HepG2 (cell line): Measurements from ENCODE around the gene SLC20A1. TPM values are rescaled to one million over a fixed set of nuclear protein-coding genes. Genes with fewer than 3 reads are reported as not detected.
A peak's percentile ranks its signal among the peaks of the same experiment; 100 is the strongest.
"Not testable (repeated sequence)": the region's sequence is repeated elsewhere in the genome, so short reads cannot be mapped to it uniquely, and the experiment has no call there.

Experiments used
- ATAC-seq: fragments of 200-7000 bp; cut with Tn5 transposase; 3 replicates; pipeline ENCODE4 v1.9.1; 2020; ENCODE audit warnings: mild to moderate bottlenecking, moderate library complexity
- BruUV-seq: library from RNA; stranded (reverse); fragments of 400-500 nt; replicated peaks from 2 replicates; lab custom pipeline; 2021; lab: Mats Ljungman, UMichigan
- CTCF ChIA-PET: fragments of 300-600 bp; formaldehyde crosslinking; extraction: SDS; loops from one replicate; lab custom pipeline; 2021; ENCODE audit warnings: low total read pairs, inconsistent platforms, low intra/inter-chr PET ratio; lab: Yijun Ruan, JAX
- POLR2A ChIA-PET: fragments of 350-600 bp; sonication (Branson Sonifier 250); formaldehyde crosslinking; loops from one replicate; lab custom pipeline; 2020; ENCODE audit warnings: antibody characterized with exemption, inconsistent platforms; lab: Yijun Ruan, JAX
- DNase-seq: peaks from one replicate; pipeline ENCODE4 v3.0.0-alpha.2; 2015; ENCODE audit warnings: low spot score
- FAIRE-seq: peaks from 3 replicates; lab custom pipeline; 2011; peaks lifted over from hg19 to GRCh38; lab: Jason Lieb, UNC
- H2AFZ ChIP-seq: one replicate; pipeline ENCODE4 v1.6.1; 2011; ENCODE audit warnings: low read length, inconsistent platforms
- H3K27ac ChIP-seq: fragments of 300-600 bp; 3 replicates; pipeline ENCODE4 v1.8.0; 2011; ENCODE audit warnings: mixed run types, mild to moderate bottlenecking, mixed read lengths, low read length, inconsistent platforms; ENCODE audit not compliant: insufficient read depth; ENCODE audit errors: extremely low read length
- H3K27me3 ChIP-seq, 2 experiments: fragments of 200-600 bp in 1 of 2; 2 replicates in 1 of 2; 3 replicates in 1 of 2; pipeline versions ENCODE4 v1.6.0 to v1.8.0; 2011; ENCODE audit warnings: low read length in 2 of 2, mild to moderate bottlenecking in 2 of 2, moderate library complexity in 2 of 2, inconsistent platforms in 1 of 2; ENCODE audit not compliant: insufficient read depth in 2 of 2, control insufficient read depth in 1 of 2
- H3K36me3 ChIP-seq, 2 experiments: fragments of 200-600 bp in 1 of 2; replicated peaks in 1 of 2; 2 replicates in 1 of 2; 3 replicates in 1 of 2; pipeline versions ENCODE4 v1.5.1 to v1.8.0; 2011; ENCODE audit warnings: low read length in 2 of 2, inconsistent platforms in 1 of 2; ENCODE audit not compliant: insufficient read depth in 2 of 2, control insufficient read depth in 1 of 2
- H3K4me1 ChIP-seq: 2 replicates; pipeline ENCODE4 v1.5.1; 2012; ENCODE audit warnings: low read length, inconsistent platforms; ENCODE audit not compliant: insufficient read depth
- H3K4me2 ChIP-seq: 2 replicates; pipeline ENCODE4 v1.6.0; 2011; ENCODE audit warnings: low read depth, low read length, inconsistent platforms
- H3K4me3 ChIP-seq, 3 experiments: fragments of 200-600 bp in 1 of 3; sonication (generic), shearing (Covaris generic) in 1 of 3; replicated peaks in 1 of 3; 2 replicates each; pipeline ENCODE4 v1.5.1; 2011 to 2016; ENCODE audit warnings: low read length in 3 of 3, inconsistent platforms in 2 of 3, low read depth in 2 of 3, mild to moderate bottlenecking in 2 of 3, control low read depth in 1 of 3, mixed read lengths in 1 of 3; ENCODE audit not compliant: insufficient read depth in 1 of 3
- H3K79me2 ChIP-seq: one replicate; pipeline ENCODE4 v1.6.1; 2011; ENCODE audit warnings: low read length, inconsistent platforms; ENCODE audit not compliant: insufficient read depth
- H3K9ac ChIP-seq: 2 replicates; pipeline ENCODE4 v1.6.0; 2011; ENCODE audit warnings: mild to moderate bottlenecking, low read depth, low read length, inconsistent platforms; ENCODE audit not compliant: insufficient read depth
- H3K9me3 ChIP-seq: 2 replicates; pipeline ENCODE4 v1.5.1; 2012; ENCODE audit warnings: mild to moderate bottlenecking, low read length
- H4K20me1 ChIP-seq: 2 replicates; pipeline ENCODE4 v1.6.0; 2011; ENCODE audit warnings: inconsistent platforms, mild to moderate bottlenecking, low read length, moderate library complexity; ENCODE audit not compliant: insufficient read depth
- BCL6 ChIP-seq: IDR thresholded peaks from 2 replicates; pipeline ENCODE4 v1.6.1; 2016; ENCODE audit warnings: missing genetic modification reagents, missing compliant biosample characterization
- GATA4 ChIP-seq: sonication (generic); IDR thresholded peaks from 2 replicates; pipeline ENCODE4 v1.6.1; 2016; ENCODE audit warnings: antibody characterized with exemption, low read depth, borderline replicate concordance
- JDP2 ChIP-seq: sonication (generic); formaldehyde crosslinking; IDR thresholded peaks from 2 replicates; pipeline ENCODE4 v1.8.1; 2022; ENCODE audit warnings: missing genetic modification reagents, borderline replicate concordance
- NFE2 ChIP-seq: sonication (generic); formaldehyde crosslinking; IDR thresholded peaks from 2 replicates; pipeline ENCODE4 v1.4.0; 2020; ENCODE audit warnings: missing genetic modification reagents
- POLR2AphosphoS2 ChIP-seq: IDR thresholded peaks from 2 replicates; pipeline ENCODE4 v1.6.1; 2011; ENCODE audit warnings: low read depth, low read length, improper control_type of control experiment
- ZMYM3 ChIP-seq: sonication (generic); formaldehyde crosslinking; IDR thresholded peaks from 2 replicates; pipeline ENCODE4 v1.5.1; 2020; ENCODE audit warnings: mild to moderate bottlenecking, missing genetic modification reagents
- ZNF547 ChIP-seq: sonication (generic); formaldehyde crosslinking; IDR thresholded peaks from 2 replicates; pipeline ENCODE4 v1.5.1; 2020; ENCODE audit warnings: mild to moderate bottlenecking, missing genetic modification reagents
- ZNF589 ChIP-seq: sonication (generic); formaldehyde crosslinking; conservative IDR thresholded peaks from 2 replicates; pipeline ENCODE4 v1.8.0; 2022; ENCODE audit warnings: mild to moderate bottlenecking, moderate library complexity, missing genetic modification reagents
- ZNF891 ChIP-seq: sonication (generic); formaldehyde crosslinking; IDR thresholded peaks from 2 replicates; pipeline ENCODE4 v1.5.0; 2020; ENCODE audit warnings: mild to moderate bottlenecking, missing genetic modification reagents
- whole genome bisulfite sequencing: methylation state at CpG from one replicate; pipeline ENCODE4 v1.1.6; 2017; ENCODE audit warnings: low lambda C conversion rate; 5-methylcytosine and 5-hydroxymethylcytosine counted together
- in situ Hi-C: cut with HindIII; loops from 2 replicates; pipeline ENCODE4 v1.10.0; 2017; ENCODE audit warnings: low pct_unique_long_range_greater_than_20kb; ENCODE audit not compliant: extremely low pct_ligation_motif_present
- intact Hi-C: fragments of 100-400 bp; cut with micrococcal nuclease; formaldehyde crosslinking; loops from one replicate; pipeline ENCODE4 v1.10.0; 2022; ENCODE audit not compliant: unreplicated experiment
- polyA plus RNA-seq, 8 experiments: library from polyadenylated mRNA; depleted of rRNA in 3 of 8; stranded (reverse) in 7 of 8; unstranded in 1 of 8; fragments of >200 nt; fragmentation: Illumina TruSeq in 4 of 8; extraction: Trizol in 4 of 8; gene quantifications; 2 replicates each; pipeline versions ENCODE4 v1.2.1 to v1.2.3, GENCODE V29; 2011 to 2016; ENCODE audit warnings: low read depth in 4 of 8, missing spikeins in 1 of 8, mixed read lengths in 1 of 8; ENCODE audit not compliant: insufficient read depth in 1 of 8
- total RNA-seq, 5 experiments: library from RNA; depleted of rRNA; stranded (reverse); fragments of >200 nt; fragmentation: Illumina TruSeq; extraction: Trizol; gene quantifications; 2 replicates each; pipeline ENCODE4 v1.2.3, GENCODE V29; 2016; ENCODE audit warnings: low read depth in 1 of 5
- TF ChIP-seq, protein P1 (sequence below): IDR thresholded peaks from 2 replicates; pipeline ENCODE4 v1.6.1; 2016; ENCODE audit warnings: missing biosample characterization, missing genetic modification reagents, low read depth

Gene SLC20A1
- total and polyA plus RNA-seq, 2 of the 13 experiments (the other 11 are each of a cell fraction or from before 2014, with no cell fraction given), result 54.0 to 85.9 TPM

DNA sequence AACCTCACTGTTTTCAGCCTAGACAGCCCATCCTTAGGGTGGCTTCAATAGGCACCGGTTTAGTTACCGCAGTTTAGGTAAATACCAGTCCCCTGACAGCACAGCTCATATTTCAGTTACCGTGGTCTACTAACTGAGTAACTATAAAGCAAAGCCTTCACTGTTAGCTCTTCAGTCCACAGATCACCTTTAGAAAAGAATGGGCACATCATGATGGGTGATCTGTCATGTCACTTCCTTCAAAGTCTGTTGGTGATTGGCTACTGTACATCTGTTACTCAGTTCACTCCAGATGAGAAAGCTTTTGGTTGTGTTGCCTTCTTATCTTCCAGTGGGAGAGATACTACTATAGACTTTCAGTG lies 21.0 kb downstream of the SLC20A1 start (continued):
- TF ChIP-seq ZMYM3 (0 out of 2 replicates have a peak, but pooled peaks have one; percentile 28), ZNF547 (CRISPR knock-in tag) (no peak), ZNF891 (no peak), ZNF589 (CRISPR knock-in tag) (no peak), NFE2 (CRISPR knock-in tag) (0 out of 2 replicates have a peak, but pooled peaks have one; percentile 31), JDP2 (no peak), POLR2AphosphoS2 (peak; percentile 46; the same call in 1 of the 2 replicates), BCL6 (CRISPR knock-in tag) (no peak), GATA4 (no peak)
- TF ChIP-seq, protein P1, sequence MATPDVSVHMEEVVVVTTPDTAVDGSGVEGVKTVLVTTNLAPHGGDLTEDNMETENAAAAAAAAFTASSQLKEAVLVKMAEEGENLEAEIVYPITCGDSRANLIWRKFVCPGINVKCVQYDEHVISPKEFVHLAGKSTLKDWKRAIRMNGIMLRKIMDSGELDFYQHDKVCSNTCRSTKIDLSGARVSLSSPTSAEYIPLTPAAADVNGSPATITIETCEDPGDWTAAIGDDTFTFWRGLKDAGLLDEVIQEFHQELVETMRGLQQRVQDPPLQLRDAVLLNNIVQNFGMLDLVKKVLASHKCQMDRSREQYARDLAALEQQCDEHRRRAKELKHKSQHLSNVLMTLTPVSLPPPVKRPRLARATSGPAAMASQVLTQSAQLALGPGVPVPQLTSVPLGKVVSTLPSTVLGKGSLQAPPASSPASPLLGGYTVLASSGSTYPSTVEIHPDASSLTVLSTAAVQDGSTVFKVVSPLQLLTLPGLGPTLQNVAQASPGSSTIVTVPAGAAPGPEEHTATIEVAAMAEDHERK (CRISPR knock-in tag), result no peak

DNA sequence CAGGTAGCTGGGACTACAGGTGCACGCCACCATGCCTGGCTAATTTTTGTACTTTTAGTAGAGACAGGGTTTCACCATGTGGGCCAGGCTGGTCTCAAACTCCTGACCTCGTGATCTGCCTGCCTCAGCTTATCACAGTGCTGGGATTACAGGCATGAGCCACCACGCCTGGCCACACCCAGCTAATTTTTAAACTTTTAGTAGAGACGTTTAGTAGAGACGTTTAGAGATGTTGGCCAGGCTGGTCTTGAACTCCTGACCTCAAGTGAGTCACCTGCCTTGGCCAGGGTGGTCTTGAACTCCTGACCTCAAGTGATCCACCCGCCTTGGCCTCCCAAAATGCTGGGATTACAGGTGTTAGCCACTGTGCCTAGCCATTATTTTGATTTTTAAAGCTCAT lies 21.8 kb downstream of the SLC20A1 start:
- CTCF ChIA-PET, in situ Hi-C loops, H3K27ac ChIP-seq, H3K9ac ChIP-seq, ATAC-seq, H3K9me3 ChIP-seq, BruUV-seq, H3K27me3 ChIP-seq, H3K4me3 ChIP-seq, H3K4me2 ChIP-seq, DNase-seq, H3K79me2 ChIP-seq, H2AFZ ChIP-seq, H4K20me1 ChIP-seq, FAIRE-seq, intact Hi-C loops: not testable (repeated sequence)
- 91% methylated on average over 5 of the region's 6 CpGs for WGBS
- Histone ChIP-seq H3K36me3 (peaks cover 3 to 13% of the 10 kb centered on the region in 2 experiments), H3K4me1 (peaks cover 30% of the 10 kb centered on the region)
- POLR2A ChIA-PET, result interaction anchor here (4.9 kb wide), 1 partner anchor 22 kb away, joined by 32 read pairs; the partner anchor contains the start of gene SLC20A1
